Omental fat pad (tissue), 4 donors: Measurements from ENCODE around the gene KRT16. TPM values are rescaled to one million over a fixed set of nuclear protein-coding genes. Genes with fewer than 3 reads are reported as not detected.

Experiments
- ATAC-seq: fragments of 150-250 bp; one replicate; pipeline ENCODE4 v1.9.1; 2016; ENCODE audit warnings: mild to moderate bottlenecking, moderate library complexity; ENCODE audit not compliant: low FRiP score
- DNase-seq: peaks from one replicate; pipeline ENCODE4 v3.0.0-alpha.2; 2019; ENCODE audit warnings: low spot score
- CTCF ChIP-seq, 3 donors: fragments of 450-650 bp; IDR thresholded peaks; one replicate each; pipeline ENCODE4 v1.5.1; 2016 to 2017; ENCODE audit warnings: antibody characterized with exemption in 3 of 3, mild to moderate bottlenecking in 3 of 3, moderate library complexity in 2 of 3
- total RNA-seq, 4 donors: library from RNA; depleted of rRNA; stranded (reverse); fragments of >200 nt; gene quantifications; one replicate each; pipeline ENCODE4 v1.1.0, GENCODE V29; 2016

Gene KRT16
- total RNA-seq, 4 donors from 2014 or later = 0.84 to 158 (median 7.6) TPM

GRCh38 chr17:41565338-41565737 is 47.2 kb downstream of the KRT16 start:
- DNase-seq = no peak
- ATAC-seq = no peak
- TF ChIP-seq CTCF (IDR thresholded peaks at IDR 0.05) = no peak

GRCh38 chr17:41563607-41564170 is 48.9 kb downstream of the KRT16 start:
- no peak for ATAC-seq
- no peak for TF ChIP-seq CTCF (IDR thresholded peaks at IDR 0.05)
- DNase-seq = no peak

- no peak for TF ChIP-seq CTCF (IDR thresholded peaks at IDR 0.05)
- ATAC-seq = no peak
- no peak for DNase-seq
Measured at GRCh38 chr17:41561554-41561953, 51.0 kb downstream of the KRT16 start.

Other genes starting within 250 kb of the KRT16 start
- gene KRT33B, start 243.0 kb downstream of the KRT16 start, total RNA-seq = not detected
- not detected for gene KRT34, start 230.5 kb downstream of the KRT16 start, total RNA-seq
- not detected for gene KRT31, start 215.2 kb downstream of the KRT16 start, total RNA-seq
- gene KRT37, start 188.2 kb downstream of the KRT16 start, total RNA-seq = not detected
- not detected for gene KRT38, start 171.8 kb downstream of the KRT16 start, total RNA-seq
- not detected for gene KRT32, start 145.4 kb downstream of the KRT16 start, total RNA-seq
- gene KRT35, start 131.6 kb downstream of the KRT16 start, total RNA-seq = not detected
- gene KRT36, start 122.9 kb downstream of the KRT16 start, total RNA-seq = not detected
- under 1 TPM in 1 of 4 donors, not detected in 3; 0.65 TPM for gene KRT13, start 107.2 kb downstream of the KRT16 start, total RNA-seq
- gene KRT15, start 93.9 kb downstream of the KRT16 start, total RNA-seq = 1 to 10 TPM in 2 of 4 donors, under 1 TPM in 1, not detected in 1; 0.31 to 2.5 (median 1.8) TPM
- gene KRT19, start 84.5 kb downstream of the KRT16 start, total RNA-seq = 100 to 1,000 TPM in 2 of 4 donors, 10 to 100 TPM in 2; 22.1 to 838 (median 270) TPM
- gene KRT9, start 40.7 kb downstream of the KRT16 start, total RNA-seq = not detected
- gene KRT14, start 25.9 kb downstream of the KRT16 start, total RNA-seq = 1 to 10 TPM in 2 of 4 donors, under 1 TPM in 1, not detected in 1; 0.56 to 4.0 (median 3.0) TPM
- gene KRT17, start 11.8 kb upstream of the KRT16 start, total RNA-seq = under 1 TPM in 1 of 4 donors, not detected in 3; 0.56 TPM
- 100 to 1,000 TPM; 444 to 832 (median 685) TPM for gene EIF1, start 76.1 kb upstream of the KRT16 start, total RNA-seq
- not detected for gene GAST, start 99.6 kb upstream of the KRT16 start, total RNA-seq
- gene HAP1, start 121.9 kb upstream of the KRT16 start, total RNA-seq = 1 to 10 TPM in 1 of 4 donors, under 1 TPM in 1, not detected in 2; 0.47 to 1.1 TPM
- 10 to 100 TPM; 34.8 to 84.5 (median 39.0) TPM for gene JUP, start 173.9 kb upstream of the KRT16 start, total RNA-seq
- 10 to 100 TPM in 2 of 4 donors, 1 to 10 TPM in 2; 6.6 to 15.6 (median 10.0) TPM for gene P3H4, start 199.2 kb upstream of the KRT16 start, total RNA-seq
- gene FKBP10, start 200.2 kb upstream of the KRT16 start, total RNA-seq = 10 to 100 TPM; 30.5 to 53.1 (median 42.3) TPM
- 10 to 100 TPM; 35.5 to 65.9 (median 42.5) TPM for gene NT5C3B, start 223.5 kb upstream of the KRT16 start, total RNA-seq
- under 1 TPM in 3 of 4 donors, not detected in 1; 0.44 to 0.72 (median 0.63) TPM for gene KLHL10, start 225.1 kb upstream of the KRT16 start, total RNA-seq